ENCODE results near the gene NUMBL.

NUMBL gene

DNA sequence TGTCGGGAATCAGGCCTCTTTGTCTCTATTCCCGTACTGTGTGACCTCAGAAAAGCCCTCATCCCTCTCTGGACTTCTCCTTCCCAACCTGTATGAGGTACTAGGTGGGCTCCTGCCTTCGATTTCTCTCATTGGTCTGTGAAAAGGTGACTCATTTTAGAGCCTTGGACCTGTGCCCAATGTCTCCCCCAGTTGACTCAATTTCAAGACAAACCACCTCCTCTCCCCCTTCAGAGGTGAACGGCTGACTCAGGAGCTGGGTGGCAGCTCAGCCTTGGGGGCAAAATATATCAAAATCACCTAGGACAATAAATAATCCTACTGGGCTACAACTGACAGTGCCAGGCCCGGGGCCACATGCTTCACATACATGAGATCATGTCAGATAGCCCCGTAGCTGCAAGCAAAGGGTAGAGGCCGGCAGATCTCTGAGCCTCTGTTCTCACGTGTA is 25.6 kb upstream of the NUMBL start:
- DNase-seq (ENCODE audit: low spot score): no peak

- peak; percentile 94 for DNase-seq (ENCODE audit: low spot score)
These were observed 24.2 kb upstream of the NUMBL start for GRCh38 chr19:40714441-40715299.

DNA sequence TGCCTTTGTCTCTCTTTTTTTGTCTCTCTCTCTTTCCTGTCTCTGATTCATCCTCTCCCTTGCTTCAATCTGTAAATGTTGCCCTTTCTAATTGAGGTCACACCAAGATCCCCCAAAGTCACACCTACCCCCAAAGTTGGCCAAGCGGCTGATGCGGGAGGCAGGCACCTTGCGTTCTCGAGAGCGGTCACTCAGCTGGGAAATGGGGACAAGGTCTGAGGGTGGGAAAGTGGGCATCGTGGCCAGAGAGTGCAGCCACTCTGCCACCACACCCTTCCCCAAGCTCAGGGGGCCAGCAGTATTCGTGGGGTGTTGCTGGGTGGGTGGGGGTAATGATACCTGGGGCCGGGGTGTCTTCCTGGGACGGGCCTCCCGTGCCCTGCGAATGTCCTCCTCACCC is 23.5 kb upstream of the NUMBL start:
- no peak for DNase-seq (ENCODE audit: low spot score)

DNA sequence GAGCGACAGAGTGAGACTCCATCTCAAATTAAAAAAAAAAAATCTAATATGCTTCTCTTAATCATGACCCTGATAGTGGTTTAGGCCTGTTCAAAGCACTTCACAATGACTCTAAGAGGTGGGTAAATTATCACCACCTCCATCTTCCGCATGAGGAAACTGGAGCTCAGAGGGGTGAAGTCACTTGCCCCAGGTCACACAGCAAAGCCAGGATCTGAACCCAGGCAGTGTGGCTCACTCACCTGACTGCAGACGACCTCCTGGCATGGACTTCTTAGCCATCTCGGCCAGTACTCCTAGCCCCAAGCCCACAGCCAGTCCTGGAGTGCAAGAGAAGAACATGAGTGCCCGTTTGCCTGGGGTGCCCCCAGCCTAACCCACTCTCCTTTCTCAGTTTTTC is 19.4 kb upstream of the NUMBL start:
- DNase-seq (ENCODE audit: low spot score): no peak

- DNase-seq (ENCODE audit: low spot score): no peak
These were observed 17.2 kb upstream of the NUMBL start for GRCh38 chr19:40707615-40708014.

GRCh38 chr19:40705950-40706619 is 15.6 kb upstream of the NUMBL start:
- DNase-seq (ENCODE audit: low spot score): no peak

DNA sequence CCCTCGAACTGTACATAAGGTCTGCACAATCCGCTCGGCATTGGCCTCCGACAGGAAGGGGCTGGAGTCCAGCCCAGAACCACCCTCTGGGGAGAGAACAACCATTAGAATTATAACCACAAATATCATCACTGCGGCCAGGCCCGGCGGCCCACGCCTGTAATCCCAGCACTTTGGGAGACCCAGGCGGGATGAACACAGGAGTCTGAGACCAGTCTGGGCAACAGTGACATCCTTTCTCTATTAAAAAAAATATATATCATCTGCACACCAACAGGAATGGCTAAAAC is 14.9 kb upstream of the NUMBL start:
- DNase-seq (ENCODE audit: low spot score): no peak

DNA sequence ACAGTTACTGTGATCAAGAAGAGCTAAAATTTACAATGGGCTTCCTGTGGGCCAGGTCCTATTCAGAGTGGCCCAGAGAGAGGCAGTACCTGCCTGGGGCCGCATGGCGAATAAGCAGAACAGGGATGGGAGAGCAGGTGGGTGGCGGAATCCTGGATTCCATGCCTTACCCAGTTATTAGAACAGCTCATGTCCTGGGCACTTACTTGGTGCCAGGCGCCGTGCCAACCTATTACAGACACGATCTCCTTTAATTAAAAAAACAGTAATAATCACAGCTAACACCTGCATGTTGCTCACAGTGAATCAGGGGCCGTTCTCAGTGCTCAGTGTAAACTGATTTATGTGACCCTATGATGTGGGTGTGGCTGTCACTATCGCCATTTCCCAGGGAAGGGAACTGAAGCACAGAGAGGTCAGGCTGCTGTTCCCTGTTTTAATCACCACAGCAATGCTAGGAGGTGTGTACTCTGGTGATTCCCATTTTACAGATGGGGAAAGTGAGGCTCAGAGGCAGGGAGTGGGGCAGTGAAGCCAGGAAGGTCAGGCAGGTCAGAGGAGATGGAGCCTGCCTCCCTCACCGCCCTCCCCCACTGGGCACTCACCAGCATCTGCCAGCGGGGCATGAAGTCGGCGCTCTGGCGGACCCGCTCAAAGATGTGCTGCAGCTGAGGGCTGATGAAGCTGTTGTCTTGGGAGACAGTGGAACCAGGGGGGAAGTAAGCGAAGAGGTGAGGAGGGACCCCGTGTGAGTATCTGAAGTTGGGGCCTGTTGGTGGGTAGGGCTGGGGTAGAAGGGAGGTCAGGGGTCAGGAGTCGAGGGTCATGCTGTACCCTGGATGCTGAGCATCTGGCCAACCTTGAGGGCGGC is 14.3 kb upstream of the NUMBL start:
- no peak for DNase-seq (ENCODE audit: low spot score)

- DNase-seq (ENCODE audit: low spot score): no peak
These were observed 12.7 kb upstream of the NUMBL start for GRCh38 chr19:40703029-40703755.

- DNase-seq (ENCODE audit: low spot score): peak; percentile 58
These were observed 12.0 kb upstream of the NUMBL start for GRCh38 chr19:40702337-40703012.

DNA sequence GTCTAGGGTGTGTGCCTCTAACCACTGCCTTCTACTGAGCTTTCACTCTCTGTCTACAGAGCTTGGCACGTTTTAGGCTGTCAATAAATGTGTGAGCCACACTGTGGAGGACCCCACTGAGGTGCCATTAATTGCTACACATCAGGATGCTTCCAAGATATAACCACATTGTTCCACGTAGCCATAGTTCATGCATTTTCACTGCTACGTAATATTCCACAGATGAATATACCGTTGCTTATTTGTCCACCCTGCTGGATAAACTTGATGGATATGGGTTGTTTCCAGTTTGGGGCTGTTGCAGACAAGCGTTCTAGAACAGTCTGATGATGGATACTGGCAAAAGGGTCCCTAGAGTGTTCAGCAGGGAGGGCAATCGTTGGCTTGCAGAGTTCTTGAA is 11.3 kb upstream of the NUMBL start:
- DNase-seq (ENCODE audit: low spot score): no peak

- DNase-seq (ENCODE audit: low spot score): no peak
These were observed 9.6 kb upstream of the NUMBL start for GRCh38 chr19:40700083-40700482.

DNA sequence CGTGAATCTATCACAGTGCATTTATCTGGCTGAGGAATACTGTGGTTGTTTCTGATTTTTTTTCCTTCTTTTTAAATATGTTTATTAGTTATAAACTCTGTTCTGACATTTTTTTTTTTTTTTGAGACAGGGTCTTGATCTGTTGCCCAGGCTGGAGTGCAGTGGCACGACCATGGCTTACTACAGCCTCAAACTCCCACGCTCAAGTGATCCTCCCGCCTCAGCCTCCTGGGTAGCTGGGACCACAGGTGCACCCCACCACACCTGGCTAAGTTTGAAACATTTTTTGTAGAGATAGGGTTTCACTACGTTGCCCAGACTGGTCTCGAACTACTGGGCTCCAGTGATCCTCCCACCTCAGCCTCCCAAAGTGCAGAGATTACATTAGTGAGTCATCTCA is 6.6 kb upstream of the NUMBL start:
- no peak for DNase-seq (ENCODE audit: low spot score)

- no peak for DNase-seq (ENCODE audit: low spot score)
These were observed 5.4 kb upstream of the NUMBL start for GRCh38 chr19:40695881-40696280.

DNA sequence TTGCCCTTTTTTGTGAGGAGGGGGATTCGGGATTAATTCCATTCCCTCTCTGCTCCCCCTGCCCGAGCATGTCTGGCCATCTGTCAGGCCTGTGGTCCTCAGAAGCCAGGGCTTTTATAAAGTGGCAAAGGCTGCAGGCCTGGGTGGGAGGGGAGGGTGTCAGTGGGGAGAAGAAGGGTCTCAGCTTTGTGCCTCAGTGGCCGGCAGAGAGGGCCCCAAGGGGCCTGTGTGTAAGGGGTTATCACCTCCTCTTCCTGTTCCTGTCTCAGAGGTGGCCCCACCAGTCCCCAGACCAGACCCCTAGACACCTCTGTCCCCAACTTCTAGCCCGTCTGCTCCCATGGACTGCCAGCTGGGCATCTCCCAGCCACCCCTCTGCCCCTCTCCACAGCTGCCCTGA is 3.4 kb upstream of the NUMBL start:
- DNase-seq (ENCODE audit: low spot score): no peak

- DNase-seq (ENCODE audit: low spot score): no peak
These were observed 2.8 kb upstream of the NUMBL start for GRCh38 chr19:40693150-40693788.

GRCh38 chr19:40692212-40692551 is 1.7 kb upstream of the NUMBL start:
- no peak for DNase-seq (ENCODE audit: low spot score)

DNA sequence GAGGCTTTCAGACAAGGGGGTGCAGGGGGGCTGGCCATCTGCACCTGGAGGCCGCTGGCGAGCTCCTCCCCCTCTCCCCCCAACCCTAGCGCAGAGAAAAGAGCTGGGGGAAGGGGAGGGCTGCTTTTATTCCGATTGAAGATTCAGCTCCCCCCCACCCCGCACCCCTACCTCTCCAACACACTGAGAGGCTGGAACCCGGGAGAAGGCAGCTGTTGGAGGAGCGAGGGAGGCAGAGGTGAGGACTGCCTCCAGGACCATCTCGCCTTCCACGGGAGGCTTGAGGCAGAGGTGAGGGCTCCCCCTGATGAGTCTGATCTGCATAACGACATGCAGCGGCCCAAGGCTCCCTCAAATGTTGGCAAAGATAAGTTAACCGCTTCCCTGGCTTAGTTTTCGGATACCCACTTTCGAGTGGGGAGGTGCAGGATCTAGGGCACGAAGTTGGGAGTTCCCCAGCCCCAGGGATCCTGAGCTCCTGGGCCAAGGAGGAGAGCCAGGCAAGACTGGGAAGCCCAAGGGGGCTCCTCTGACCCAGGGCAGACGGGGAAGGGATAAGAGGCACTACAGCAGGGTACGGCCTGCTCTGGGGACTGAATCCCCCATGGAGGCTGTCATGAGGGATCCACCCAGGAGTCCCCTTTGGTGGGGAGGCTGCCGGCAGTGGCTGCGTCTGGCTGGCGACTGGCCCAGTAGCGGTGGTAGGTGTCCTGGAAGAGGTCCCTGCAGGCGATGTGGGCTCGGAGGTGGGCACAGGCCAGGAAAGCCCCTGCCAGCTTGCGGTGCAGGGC is 1.2 kb upstream of the NUMBL start:
- DNase-seq (ENCODE audit: low spot score): no peak

- DNase-seq (ENCODE audit: low spot score): peak; percentile 98
These were observed 406 bp upstream of the NUMBL start for GRCh38 chr19:40690693-40691420.
